Measurements from ENCODE around the gene SETD6.

DNA sequence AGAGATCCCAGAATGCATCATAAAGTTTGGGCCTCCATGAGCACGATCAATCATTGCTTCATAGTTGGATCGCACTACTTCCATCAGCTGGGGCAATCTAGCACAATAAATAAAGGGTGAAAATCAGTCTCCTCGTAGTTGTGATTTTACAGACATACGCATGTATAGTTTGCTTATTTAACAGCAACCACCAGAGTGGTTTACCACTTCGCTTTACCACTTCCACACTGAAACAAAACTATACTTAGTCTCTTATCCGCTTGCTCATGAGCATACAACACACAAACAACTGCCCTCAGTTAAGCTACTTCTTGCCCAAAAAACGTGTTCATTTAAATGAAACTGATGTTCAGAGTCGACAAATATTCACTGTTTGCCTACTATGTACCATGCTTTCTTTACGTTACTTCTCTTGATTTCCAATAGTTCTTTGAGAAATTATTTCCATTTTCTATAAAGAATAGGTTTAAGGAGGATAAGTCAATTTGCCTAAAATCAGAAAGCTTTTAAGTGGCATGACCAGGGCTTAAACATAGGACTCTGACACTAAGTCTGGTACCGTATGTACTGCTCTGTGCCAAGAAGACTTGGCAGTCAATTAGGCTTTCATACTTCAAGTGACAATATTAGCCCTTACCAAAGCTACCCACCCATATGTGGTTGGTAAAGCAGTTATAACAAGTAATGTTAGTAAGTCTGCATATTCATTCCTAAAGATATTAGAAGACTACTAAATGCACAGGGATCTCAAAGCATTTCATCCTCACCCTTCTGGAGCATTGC lies 22.0 kb downstream of the SETD6 start:
- TF ChIP-seq, protein P1, sequence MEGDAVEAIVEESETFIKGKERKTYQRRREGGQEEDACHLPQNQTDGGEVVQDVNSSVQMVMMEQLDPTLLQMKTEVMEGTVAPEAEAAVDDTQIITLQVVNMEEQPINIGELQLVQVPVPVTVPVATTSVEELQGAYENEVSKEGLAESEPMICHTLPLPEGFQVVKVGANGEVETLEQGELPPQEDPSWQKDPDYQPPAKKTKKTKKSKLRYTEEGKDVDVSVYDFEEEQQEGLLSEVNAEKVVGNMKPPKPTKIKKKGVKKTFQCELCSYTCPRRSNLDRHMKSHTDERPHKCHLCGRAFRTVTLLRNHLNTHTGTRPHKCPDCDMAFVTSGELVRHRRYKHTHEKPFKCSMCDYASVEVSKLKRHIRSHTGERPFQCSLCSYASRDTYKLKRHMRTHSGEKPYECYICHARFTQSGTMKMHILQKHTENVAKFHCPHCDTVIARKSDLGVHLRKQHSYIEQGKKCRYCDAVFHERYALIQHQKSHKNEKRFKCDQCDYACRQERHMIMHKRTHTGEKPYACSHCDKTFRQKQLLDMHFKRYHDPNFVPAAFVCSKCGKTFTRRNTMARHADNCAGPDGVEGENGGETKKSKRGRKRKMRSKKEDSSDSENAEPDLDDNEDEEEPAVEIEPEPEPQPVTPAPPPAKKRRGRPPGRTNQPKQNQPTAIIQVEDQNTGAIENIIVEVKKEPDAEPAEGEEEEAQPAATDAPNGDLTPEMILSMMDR (IDR thresholded peaks at IDR 0.05) = no peak
- no peak for TF ChIP-seq EZH2 (IDR thresholded peaks at IDR 0.05)
